MG63 (cell line): ENCODE measurements around the gene PRR36. TPM values are rescaled to one million over a fixed set of nuclear protein-coding genes. Genes with fewer than 3 reads are reported as not detected.

Source experiments
- DNase-seq: peaks from one replicate; pipeline ENCODE4 v3.0.0-alpha.2; 2020
- H3K27me3 ChIP-seq: fragments of 250-450 bp; sonication (Bioruptor Pico); 2 replicates; pipeline ENCODE4 v1.5.1; 2020; ENCODE audit warnings: mild to moderate bottlenecking, moderate library complexity
- H3K36me3 ChIP-seq: fragments of 250-450 bp; sonication (Bioruptor Pico); 2 replicates; pipeline ENCODE4 v1.5.1; 2020; ENCODE audit warnings: mild to moderate bottlenecking, moderate library complexity
- H3K4me3 ChIP-seq: fragments of 250-450 bp; sonication (Bioruptor Pico); 2 replicates; pipeline ENCODE4 v1.5.1; 2020; ENCODE audit warnings: mild to moderate bottlenecking, moderate library complexity
- H3K9me3 ChIP-seq: fragments of 250-450 bp; sonication (Bioruptor Pico); 2 replicates; pipeline ENCODE4 v1.5.1; 2020; ENCODE audit warnings: mild to moderate bottlenecking, moderate library complexity
- total RNA-seq: library from RNA; depleted of rRNA; stranded (reverse); fragments of >200 nt; shearing (Covaris generic); gene quantifications from 2 replicates; pipeline ENCODE4 v1.2.3, GENCODE V29; 2014; ENCODE audit warnings: low replicate concordance

The PRR36 gene
- total RNA-seq, 1 experiment from 2014 or later: not detected

DNA sequence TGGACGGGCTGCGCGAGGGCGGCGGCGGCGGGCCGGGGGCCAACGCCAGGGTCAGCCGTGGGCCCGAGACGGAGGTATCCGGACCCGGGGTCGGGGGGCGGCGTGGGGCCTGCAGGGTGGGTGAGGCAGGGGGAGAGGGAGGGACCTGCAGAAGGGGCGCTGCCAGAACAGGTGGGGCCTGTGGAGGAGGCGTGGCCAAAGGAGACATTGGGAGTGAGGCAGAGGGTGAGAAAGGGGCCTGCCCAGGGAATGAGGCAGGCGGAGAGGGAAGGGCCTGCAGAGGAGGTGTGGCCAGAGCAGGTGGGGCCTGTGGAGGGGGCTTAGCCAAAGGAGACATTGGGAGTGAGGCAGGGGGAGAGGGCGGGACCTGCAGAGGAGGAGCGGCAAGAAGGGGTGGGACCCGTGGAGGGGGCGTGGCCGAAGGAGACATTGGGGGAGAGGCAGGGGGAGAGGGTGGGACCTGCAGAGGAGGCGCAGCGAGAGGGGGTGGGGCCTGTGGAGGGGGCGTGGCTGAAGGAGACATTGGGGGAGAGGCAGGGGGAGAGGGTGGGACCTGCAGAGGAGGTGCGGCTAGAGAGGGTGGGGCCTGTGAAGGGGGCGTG lies 4.2 kb downstream of the PRR36 start:
- H3K36me3 ChIP-seq: no peaks in the 10 kb centered on the region
- peaks cover 24% of the 10 kb centered on the region for H3K27me3 ChIP-seq
- DNase-seq: peak; percentile 85
- H3K9me3 ChIP-seq: no peaks in the 10 kb centered on the region
- peak overlapping the region; percentile 48 for H3K4me3 ChIP-seq

DNA sequence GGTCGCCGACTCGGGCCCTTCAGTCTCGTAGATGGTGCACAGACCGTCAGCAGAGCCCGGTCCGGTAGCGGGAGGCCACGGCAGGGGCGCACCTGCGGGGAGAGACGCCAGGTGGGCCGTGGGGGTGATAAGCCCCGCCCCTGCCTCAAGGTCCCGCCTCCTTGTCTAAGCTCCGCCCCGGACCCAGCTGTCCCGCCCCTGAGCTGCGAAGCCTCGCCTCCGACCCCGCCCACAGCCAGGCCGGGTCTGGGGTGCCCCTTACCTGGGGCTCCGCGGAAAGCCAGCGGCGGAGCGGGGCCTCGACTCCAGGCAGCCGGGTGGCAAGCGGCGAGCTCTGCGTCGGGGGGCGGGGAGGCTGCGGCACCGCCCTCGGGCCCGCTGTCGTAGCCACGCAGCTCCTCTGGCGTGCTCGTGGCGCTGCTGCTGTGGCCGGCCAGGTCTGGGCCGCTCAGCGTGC lies 4.7 kb downstream of the PRR36 start:
- Histone ChIP-seq H3K36me3 (no peaks in the 10 kb centered on the region), H3K4me3 (peak overlapping the region; percentile 48), H3K9me3 (no peaks in the 10 kb centered on the region), H3K27me3 (peaks cover 19% of the 10 kb centered on the region)
- peak; percentile 70 for DNase-seq

DNA sequence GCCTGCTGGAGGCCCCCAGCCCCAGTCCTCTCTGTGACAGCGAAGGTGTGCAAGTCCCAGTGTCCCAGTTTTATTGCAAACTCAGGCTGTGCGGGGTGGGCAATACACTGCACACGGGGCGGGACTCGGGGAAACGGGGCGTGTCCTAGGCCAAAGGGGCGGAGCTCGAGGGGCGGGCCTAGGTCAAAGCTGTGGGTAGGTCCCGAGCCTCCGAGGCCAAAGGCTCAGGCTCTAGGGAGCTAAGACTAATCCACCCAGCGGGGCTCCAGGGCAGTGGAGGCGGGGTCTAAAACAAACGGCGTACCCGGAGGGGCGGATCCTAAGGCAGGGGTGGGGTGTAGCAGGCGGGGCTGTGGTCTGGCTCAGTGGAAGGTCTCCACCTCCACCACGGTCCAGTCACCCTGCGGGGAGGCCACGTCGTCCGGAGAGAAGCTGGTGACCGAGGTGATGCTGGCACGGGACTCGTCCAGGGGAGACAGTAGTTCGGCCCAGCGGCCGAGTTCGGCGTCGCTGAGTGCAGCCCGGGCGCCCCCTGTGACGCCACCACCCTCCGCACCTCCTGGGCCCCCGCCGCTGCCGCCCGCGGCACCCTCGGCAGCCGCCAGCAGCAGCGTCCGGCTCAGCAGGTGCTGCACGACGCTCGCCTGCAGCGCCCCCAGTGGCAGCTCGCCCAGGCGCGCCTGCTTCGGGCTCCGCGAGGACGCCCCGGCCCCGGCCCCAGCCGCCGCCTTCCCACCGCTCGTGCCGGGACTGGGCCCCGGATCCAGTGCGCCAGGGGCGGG lies 5.3 kb downstream of the PRR36 start:
- Histone ChIP-seq H3K36me3 (no peaks in the 10 kb centered on the region), H3K4me3 (peak overlapping the region; percentile 48), H3K9me3 (no peaks in the 10 kb centered on the region), H3K27me3 (peaks cover 15% of the 10 kb centered on the region)
- peak; percentile 90 for DNase-seq

DNA sequence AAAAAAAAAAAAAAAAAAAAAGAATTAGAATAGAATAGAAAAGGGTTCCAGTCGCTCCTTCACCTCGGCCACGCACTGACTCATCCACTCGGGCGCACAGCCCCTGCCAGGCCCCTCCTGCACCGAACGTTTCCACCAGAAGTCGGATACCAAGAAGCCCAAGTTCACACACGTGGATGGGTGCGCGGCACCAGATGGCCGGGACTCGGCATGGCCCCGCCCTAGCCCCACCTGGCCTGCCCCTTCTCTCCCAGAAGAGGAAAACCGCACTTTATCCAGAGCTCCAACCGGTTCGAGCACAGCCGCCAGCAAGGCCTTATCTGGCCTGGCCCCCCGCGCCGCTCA lies 5.9 kb downstream of the PRR36 start:
- Histone ChIP-seq H3K27me3 (peaks cover 10% of the 10 kb centered on the region), H3K36me3 (no peaks in the 10 kb centered on the region), H3K4me3 (peak overlapping the region; percentile 48), H3K9me3 (no peaks in the 10 kb centered on the region)
- DNase-seq: peak; percentile 59

DNA sequence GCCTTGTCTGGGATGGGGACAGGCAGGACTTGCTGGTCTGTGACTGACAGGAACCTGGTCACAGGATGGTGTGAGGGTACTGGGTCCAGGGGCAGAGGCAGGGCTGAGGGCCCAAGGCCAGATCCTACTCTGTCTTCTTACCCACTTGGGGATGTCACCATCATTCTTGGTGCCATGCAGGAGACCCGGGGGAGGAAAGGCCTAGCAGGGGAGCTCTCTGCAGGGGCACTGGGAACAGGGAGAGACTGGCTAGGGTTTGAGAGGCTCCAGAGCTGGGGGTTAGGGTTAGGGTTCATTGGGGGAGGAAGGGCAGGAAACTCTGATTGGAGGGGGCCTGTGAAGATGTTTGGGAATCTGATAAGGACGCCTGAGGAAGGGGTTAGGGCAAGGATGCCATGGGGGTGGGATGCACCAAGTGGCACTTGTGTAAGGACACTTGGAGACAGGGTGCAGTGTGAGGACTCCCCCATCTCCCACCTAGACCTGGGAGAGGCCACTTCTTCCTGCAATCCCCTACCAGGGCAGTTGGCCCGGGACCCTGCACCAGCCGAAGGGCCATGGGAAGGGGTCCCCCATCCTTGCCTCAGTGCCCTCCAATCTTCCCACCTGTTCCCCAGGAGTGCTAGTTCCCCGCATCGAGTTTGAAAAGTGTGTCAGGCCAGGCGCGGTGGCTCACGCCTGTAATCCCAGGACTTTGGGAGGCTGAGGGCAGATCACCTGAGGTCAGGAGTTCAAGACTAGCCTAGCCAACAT lies 6.9 kb downstream of the PRR36 start:
- Histone ChIP-seq H3K27me3 (no peaks in the 10 kb centered on the region; the same call in 1 of the 2 replicates), H3K36me3 (no peaks in the 10 kb centered on the region), H3K9me3 (no peaks in the 10 kb centered on the region), H3K4me3 (no peak overlapping the region)
- no peak for DNase-seq

DNA sequence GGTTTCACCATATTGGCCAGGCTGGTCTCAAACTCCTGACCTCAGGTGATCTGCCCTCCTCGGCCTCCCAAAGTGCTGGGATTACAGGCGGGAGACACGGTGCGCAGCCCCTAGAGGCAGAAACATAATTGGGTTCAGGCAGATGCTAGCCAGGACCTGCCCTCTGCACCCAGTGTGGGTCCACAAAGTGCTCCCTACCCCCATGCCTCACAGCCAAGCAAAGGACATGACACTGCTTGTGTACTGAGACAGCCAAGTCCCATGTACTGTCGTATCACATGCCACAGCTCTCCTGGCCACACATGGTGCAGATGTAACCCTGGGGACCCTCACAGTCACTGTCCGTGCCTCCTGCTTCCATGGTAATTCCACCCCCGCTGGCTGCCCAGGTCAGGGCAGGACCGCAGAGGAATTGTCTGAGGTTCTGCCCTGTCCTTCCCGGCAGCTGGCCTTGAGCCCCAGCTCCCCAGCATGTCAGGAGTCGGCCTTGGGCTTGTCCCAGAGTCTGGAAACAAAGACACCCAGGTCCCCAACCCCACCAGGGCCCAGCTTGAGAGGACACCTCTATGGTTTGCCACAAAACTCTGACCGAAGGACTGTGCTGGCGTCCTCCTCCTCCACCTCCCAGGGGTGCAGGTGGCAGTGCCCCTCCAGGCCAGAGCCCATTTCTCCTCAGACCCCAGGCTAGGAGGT lies 7.6 kb downstream of the PRR36 start:
- H3K4me3 ChIP-seq: no peak overlapping the region
- no peaks in the 10 kb centered on the region for H3K36me3 ChIP-seq
- H3K9me3 ChIP-seq: no peaks in the 10 kb centered on the region
- DNase-seq: no peak
- no peaks in the 10 kb centered on the region for H3K27me3 ChIP-seq

DNA sequence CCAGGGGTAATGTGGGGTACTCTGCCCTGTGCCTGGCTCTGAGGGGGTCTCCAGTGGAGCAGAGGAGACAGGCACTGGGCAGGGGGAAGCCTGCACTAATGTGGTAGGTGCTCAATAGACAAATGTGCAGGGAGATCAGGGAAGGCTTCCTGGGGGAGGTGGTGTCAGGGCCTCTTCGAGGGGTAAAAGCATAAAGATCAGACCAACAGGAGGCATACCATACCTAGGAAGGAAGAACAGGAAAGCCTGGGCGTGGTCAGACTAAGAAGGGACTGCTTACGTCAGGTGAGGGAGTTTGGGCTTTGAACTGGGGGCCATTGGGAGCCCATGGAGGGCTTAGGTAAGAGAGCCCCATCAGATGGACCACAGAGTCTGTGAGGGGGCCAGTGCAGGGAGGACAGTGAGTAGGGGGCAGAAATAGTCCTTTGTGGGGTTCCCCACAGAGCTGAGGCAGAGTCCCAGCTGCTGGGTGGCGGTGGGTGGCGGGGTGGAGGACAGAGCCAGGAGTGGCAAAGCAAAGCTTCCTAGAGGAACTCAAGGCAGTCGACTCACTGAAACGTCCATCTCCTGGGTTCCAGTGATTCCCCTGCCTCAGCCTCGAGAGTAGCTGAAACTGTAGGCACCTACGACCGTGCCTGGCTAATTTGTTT lies 8.8 kb downstream of the PRR36 start:
- H3K4me3 ChIP-seq: no peak overlapping the region
- H3K9me3 ChIP-seq: no peaks in the 10 kb centered on the region
- no peaks in the 10 kb centered on the region for H3K36me3 ChIP-seq
- DNase-seq: no peak
- no peaks in the 10 kb centered on the region for H3K27me3 ChIP-seq

DNA sequence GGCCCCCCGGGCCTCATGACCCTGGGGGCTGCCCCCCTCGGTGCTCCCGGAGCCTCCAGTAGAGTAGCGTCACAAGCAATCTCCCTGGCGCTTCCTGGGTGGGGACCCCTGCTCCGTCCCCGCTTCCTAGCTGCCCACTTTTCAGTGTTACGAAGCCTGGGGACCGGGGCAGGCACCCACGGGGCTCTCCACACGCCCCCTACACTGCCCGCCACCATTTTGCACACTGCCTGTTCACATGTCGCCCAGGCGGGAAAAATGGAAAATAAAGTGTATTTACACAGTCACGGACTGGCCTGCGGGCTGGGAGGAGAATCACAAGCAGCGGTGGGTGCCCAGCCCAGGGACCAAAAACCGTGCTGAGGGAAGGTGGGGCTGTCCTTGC lies 9.5 kb downstream of the PRR36 start:
- DNase-seq: no peak
- Histone ChIP-seq H3K4me3 (no peak overlapping the region), H3K27me3 (no peaks in the 10 kb centered on the region), H3K36me3 (no peaks in the 10 kb centered on the region), H3K9me3 (no peaks in the 10 kb centered on the region)

DNA sequence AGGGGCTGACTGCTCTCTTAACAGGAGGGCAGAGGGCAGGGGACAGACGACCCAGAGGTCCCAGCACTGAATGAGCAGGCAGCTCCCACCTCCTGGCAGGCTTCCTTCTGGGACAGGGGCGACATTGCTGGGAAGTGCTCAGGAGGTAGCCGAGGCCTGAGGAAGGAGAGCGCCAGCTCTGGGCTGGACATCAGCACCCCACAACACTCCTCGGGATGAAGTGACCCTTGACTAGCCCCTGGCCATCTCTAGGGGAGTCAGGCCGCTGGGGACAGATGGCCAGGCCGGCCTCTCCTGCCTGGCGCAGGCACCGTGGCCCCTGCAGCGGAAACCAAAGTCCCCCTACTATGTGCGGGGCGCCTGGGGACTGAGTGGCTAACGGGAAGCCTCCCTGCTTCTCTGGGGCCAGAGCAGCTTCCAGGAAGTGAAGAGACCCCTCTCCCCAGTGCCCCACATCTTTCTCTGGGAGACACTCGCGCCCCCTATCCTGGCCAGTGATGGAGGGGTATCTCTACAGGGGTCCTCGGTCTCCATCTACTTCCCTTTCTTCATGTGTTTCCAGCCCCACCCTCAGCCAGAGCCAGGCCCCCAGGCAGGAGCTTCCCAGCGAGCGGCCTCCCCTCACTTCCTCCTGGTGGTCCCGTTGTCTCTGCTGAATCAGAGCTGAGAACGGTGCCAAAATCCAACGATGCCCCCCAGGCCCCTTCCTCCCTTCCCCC lies 10.1 kb downstream of the PRR36 start:
- H3K4me3 ChIP-seq: no peak overlapping the region
- no peaks in the 10 kb centered on the region for H3K9me3 ChIP-seq
- no peak for DNase-seq
- no peaks in the 10 kb centered on the region for H3K36me3 ChIP-seq
- H3K27me3 ChIP-seq: no peaks in the 10 kb centered on the region

DNA sequence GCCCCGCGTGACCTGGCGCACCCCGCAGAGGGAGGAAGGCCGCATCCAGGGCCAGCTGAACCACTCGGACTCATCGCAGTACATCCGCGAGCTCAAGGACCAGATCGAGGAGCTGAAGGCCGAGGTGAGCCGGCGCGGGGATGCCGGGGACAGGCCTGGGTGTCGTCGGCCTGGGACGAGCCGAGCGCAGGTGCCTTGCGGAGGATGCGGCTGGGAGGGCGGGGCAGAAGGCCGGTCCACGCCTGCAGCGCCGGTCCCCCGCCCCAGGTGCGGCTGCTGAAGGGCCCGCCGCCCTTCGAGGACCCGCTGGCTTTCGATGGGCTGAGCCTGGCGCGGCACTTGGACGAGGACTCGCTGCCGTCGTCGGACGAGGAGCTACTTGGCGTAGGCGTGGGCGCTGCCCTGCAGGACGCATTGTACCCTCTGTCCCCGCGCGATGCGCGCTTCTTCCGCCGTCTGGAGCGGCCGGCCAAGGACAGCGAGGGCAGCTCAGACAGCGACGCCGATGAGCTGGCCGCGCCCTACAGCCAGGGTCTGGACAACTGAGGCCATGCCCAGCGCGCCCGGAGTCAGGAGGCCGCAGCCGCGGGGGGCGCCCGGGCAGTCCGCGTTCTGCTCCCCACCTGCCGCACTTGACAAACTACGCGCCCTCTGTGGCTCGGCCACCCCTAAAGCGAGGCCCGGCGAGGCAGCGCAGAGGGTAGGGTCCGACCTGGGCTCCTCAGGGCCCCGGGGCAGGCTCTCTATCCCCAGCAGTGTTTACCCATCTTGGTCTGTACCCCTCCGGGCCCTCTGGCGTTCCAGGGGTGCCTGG lies 10.8 kb downstream of the PRR36 start:
- Histone ChIP-seq H3K9me3 (no peaks in the 10 kb centered on the region), H3K36me3 (no peaks in the 10 kb centered on the region), H3K27me3 (no peaks in the 10 kb centered on the region), H3K4me3 (no peak overlapping the region)
- DNase-seq: no peak

DNA sequence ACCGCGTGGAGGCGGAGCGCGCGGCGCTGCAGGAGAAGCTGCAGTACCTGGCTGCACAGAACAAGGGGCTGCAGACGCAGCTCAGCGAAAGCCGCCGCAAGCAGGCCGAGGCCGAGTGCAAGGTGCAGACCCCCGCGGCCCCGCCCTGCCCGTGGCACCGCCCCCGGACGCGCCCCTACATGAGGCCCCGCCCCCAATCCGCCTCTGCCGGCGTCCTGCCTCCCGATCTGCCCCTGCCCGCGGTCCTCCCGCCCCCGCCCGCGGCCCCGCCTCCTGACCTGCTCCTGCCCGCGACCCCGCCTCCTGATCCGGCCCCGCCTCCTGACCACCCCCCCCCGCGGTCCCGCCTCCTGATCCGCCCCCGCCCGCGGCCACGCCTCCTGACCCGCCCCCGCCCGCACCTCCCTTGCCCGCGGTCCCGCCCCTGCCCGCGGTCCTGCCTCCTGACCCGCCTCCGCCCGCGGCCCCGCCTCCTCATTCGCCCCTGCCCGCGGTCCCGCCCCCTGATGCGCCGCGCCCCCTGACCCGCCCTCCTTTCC lies 11.7 kb downstream of the PRR36 start:
- H3K36me3 ChIP-seq: no peaks in the 10 kb centered on the region
- H3K4me3 ChIP-seq: no peak overlapping the region
- no peaks in the 10 kb centered on the region for H3K9me3 ChIP-seq
- DNase-seq: no peak
- no peaks in the 10 kb centered on the region for H3K27me3 ChIP-seq

DNA sequence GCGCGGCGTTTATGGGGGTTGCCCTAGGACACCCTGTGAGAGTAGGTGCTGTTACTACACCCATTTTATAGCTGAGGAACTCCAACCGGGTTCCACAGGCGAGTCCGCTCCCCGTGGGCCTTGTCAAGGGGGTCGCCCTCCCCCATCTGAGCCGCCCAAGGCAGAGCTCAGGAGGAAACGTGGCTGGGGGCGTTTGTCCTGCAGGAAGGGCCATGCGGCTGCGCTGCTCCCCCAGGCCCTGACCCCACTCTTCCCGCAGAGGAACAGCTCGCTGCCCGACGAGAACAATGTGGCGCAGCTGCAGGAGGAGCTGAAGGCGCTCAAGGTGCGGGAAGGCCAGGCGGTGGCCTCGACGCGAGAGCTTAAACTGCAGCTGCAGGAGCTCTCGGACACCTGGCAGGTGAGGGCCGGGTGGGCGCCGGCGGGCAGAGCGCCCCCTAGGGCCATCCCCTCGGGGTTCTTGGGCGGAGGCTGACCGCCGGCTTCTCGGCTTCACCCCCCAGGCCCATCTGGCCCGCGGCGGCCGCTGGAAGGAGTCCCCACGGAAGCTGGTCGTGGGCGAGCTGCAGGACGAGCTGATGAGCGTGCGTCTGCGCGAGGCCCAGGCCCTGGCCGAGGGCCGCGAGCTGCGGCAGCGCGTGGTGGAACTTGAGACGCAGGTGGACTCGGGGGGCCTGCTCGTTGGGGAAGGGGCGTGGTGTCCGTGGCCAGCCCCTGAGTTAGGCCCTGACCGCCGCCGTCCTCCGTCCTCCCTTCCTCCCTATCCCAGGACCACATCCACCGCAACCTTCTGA lies 12.4 kb downstream of the PRR36 start:
- no peaks in the 10 kb centered on the region for H3K27me3 ChIP-seq
- DNase-seq: no peak
- H3K4me3 ChIP-seq: no peak overlapping the region
- no peaks in the 10 kb centered on the region for H3K36me3 ChIP-seq
- H3K9me3 ChIP-seq: no peaks in the 10 kb centered on the region

DNA sequence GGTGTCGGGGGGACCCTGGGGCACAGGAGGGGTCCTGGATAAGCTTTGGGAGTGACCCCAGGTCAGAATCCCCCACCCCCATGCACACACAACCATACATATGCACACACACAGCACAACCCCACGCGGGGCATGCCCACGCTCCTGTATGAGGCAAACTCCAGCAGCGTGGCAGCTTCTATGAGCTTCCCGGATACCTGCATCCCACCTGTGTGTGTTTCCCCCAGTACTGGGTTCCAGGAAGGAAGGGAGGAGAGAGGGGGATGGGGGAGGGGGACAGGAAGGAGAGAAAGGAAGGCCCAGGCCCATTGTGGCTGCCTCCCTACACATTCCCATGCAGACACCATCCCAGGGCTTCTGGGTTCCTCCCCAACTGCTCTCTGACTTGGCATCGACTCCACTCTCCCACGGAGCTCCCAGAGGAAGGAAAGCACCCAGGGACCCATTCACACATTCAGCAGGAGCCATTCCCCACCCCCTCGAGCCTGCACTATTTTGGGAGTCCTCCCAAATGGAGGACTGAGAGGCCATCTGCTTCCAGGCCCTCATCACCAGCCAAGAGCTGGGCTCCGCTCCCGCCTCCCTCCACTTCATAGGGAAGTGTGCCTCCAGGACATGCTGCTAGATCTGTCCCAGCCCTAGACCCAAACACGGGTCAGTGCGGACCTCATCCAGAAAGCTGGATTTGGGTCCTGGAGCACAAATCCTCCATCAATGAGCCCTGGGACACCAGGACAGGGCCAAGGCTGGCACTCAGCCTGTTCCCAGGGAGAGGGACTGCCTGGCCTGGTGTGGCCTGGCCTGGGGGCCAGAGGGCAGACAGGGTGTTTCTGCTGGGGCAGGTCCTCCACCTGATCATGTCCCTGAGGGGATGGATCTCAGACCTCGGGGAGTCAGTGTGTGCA lies 13.2 kb downstream of the PRR36 start:
- no peak for DNase-seq
- no peaks in the 10 kb centered on the region for H3K27me3 ChIP-seq
- H3K9me3 ChIP-seq: no peaks in the 10 kb centered on the region
- H3K4me3 ChIP-seq: no peak overlapping the region
- no peaks in the 10 kb centered on the region for H3K36me3 ChIP-seq
